Vagina (tissue), 2 donors: ENCODE measurements around the gene COL26A1. TPM values are rescaled to one million over a fixed set of nuclear protein-coding genes. Genes with fewer than 3 reads are reported as not detected.

Experiments used
- DNase-seq, 2 donors: peaks; one replicate each; pipeline ENCODE4 v3.0.0-alpha.2; 2017; ENCODE audit errors: extremely low spot score in 2 of 2
- H3K27ac ChIP-seq: fragments of 200-600 bp; sonication (generic); one replicate; pipeline ENCODE4 v1.5.1; 2019
- H3K27me3 ChIP-seq: fragments of 200-600 bp; sonication (generic); one replicate; pipeline ENCODE4 v1.5.1; 2019
- H3K36me3 ChIP-seq, 2 donors: fragments of 200-600 bp; sonication (generic); one replicate each; pipeline ENCODE4 v1.5.1; 2017 to 2019
- H3K4me1 ChIP-seq: fragments of 200-600 bp; sonication (generic); one replicate; pipeline ENCODE4 v1.5.1; 2019
- H3K4me3 ChIP-seq, 2 donors: fragments of 200-600 bp; sonication (generic); 1 replicate in 1 of 2; 2 replicates in 1 of 2; pipeline ENCODE4 v1.5.1; 2016 to 2019
- H3K9me3 ChIP-seq: fragments of 200-600 bp; sonication (generic); one replicate; pipeline ENCODE4 v1.5.1; 2019
- CTCF ChIP-seq, 3 experiments: fragments of 450-650 bp in 2 of 3; fragments of 200-600 bp in 1 of 3; sonication (generic) in 1 of 3; IDR thresholded peaks; one replicate each; pipeline ENCODE4 v1.5.1; 2017 to 2019; ENCODE audit warnings: antibody characterized with exemption in 3 of 3, mild to moderate bottlenecking in 2 of 3, moderate library complexity in 2 of 3
- POLR2A ChIP-seq, 2 donors: fragments of 450-650 bp; IDR thresholded peaks; one replicate each; pipeline ENCODE4 v1.6.1; 2017; ENCODE audit warnings: antibody characterized with exemption in 2 of 2, mild to moderate bottlenecking in 2 of 2, moderate library complexity in 2 of 2
- POLR2AphosphoS5 ChIP-seq, 2 donors: sonication (generic); formaldehyde crosslinking; IDR thresholded peaks; one replicate each; pipeline ENCODE4 v1.9.0; 2017; ENCODE audit warnings: antibody characterized with exemption in 2 of 2, mild to moderate bottlenecking in 2 of 2, low read depth in 1 of 2; ENCODE audit not compliant: insufficient read depth in 1 of 2
- intact Hi-C: fragments of 100-400 bp; cut with DNase I; formaldehyde crosslinking; loops from one replicate; pipeline ENCODE4 v1.15.1; 2023
- total RNA-seq: library from RNA; depleted of rRNA; stranded (reverse); fragments of >200 nt; gene quantifications from one replicate; pipeline ENCODE4 v1.2.3, GENCODE V29; 2016

Gene COL26A1
- total RNA-seq, 1 donor from 2014 or later = not detected

GRCh38 chr7:101537935-101538595 lies 175.4 kb downstream of the COL26A1 start:
- no peak for DNase-seq
- Histone ChIP-seq H3K27me3 (no peaks in the 10 kb centered on the region), H3K4me1 (no peaks in the 10 kb centered on the region), H3K36me3 (no peaks in the 10 kb centered on the region), H3K4me3 (no peak overlapping the region), H3K9me3 (no peaks in the 10 kb centered on the region), H3K27ac (no peak overlapping the region)
- TF ChIP-seq POLR2AphosphoS5 (IDR thresholded peaks at IDR 0.05; ENCODE audit: insufficient read depth in 1 of 2, low read depth in 1 of 2) (no peak), POLR2A (IDR thresholded peaks at IDR 0.05) (no peak), CTCF (IDR thresholded peaks at IDR 0.05) (no peak)
- intact Hi-C loops = loop anchor here (2.0 kb wide), 1 partner anchor 729 kb away; no protein-coding TSS in a partner anchor

- no peak for TF ChIP-seq POLR2A (IDR thresholded peaks at IDR 0.05)
- TF ChIP-seq CTCF (IDR thresholded peaks at IDR 0.05) = peak; percentile 69 to 82 (median 81)
- no peak for DNase-seq
- Histone ChIP-seq H3K36me3 (no peaks in the 10 kb centered on the region), H3K27me3 (no peaks in the 10 kb centered on the region), H3K4me3 (no peak overlapping the region), H3K27ac (no peak overlapping the region), H3K4me1 (no peaks in the 10 kb centered on the region), H3K9me3 (no peaks in the 10 kb centered on the region)
- intact Hi-C loops = loop anchor here (2.0 kb wide), 1 partner anchor 728 kb away; no protein-coding TSS in a partner anchor
Observed at GRCh38 chr7:101538596-101539459, 176.2 kb downstream of the COL26A1 start.

- Histone ChIP-seq H3K27me3 (no peaks in the 10 kb centered on the region), H3K27ac (no peak overlapping the region), H3K9me3 (no peaks in the 10 kb centered on the region), H3K36me3 (no peaks in the 10 kb centered on the region), H3K4me1 (no peaks in the 10 kb centered on the region), H3K4me3 (no peak overlapping the region)
- no peak for TF ChIP-seq POLR2AphosphoS5 (IDR thresholded peaks at IDR 0.05; ENCODE audit: insufficient read depth in 1 of 2, low read depth in 1 of 2)
- TF ChIP-seq CTCF (IDR thresholded peaks at IDR 0.05) = no peak
- no peak for TF ChIP-seq POLR2A (IDR thresholded peaks at IDR 0.05)
- no peak for DNase-seq
- intact Hi-C loops = loop anchor here (2.0 kb wide), 1 partner anchor 727 kb away; no protein-coding TSS in a partner anchor
Observed at GRCh38 chr7:101539784-101540183, 177.1 kb downstream of the COL26A1 start.

GRCh38 chr7:101542527-101543241 lies 180.0 kb downstream of the COL26A1 start:
- Histone ChIP-seq H3K27me3 (no peaks in the 10 kb centered on the region), H3K27ac (no peak overlapping the region), H3K36me3 (no peaks in the 10 kb centered on the region), H3K9me3 (no peaks in the 10 kb centered on the region), H3K4me1 (no peaks in the 10 kb centered on the region), H3K4me3 (no peak overlapping the region)
- TF ChIP-seq CTCF (IDR thresholded peaks at IDR 0.05) (peak; percentile 85 to 87 (median 86)), POLR2AphosphoS5 (IDR thresholded peaks at IDR 0.05; ENCODE audit: insufficient read depth in 1 of 2, low read depth in 1 of 2) (no peak)
- intact Hi-C loops = no loop called here
- DNase-seq = no peak
